ENCODE data around the gene IDH1.
"Not testable (repeated sequence)": the region's sequence is repeated elsewhere in the genome, so short reads cannot be mapped to it uniquely, and the experiment has no call there.

GRCh38 chr2:208221873-208222272 lies 33.0 kb downstream of the IDH1 start:
- TF ChIP-seq CTCF, POLR2A (IDR thresholded peaks at IDR 0.05): not testable (repeated sequence)
